ENCODE measurements around the gene ABHD12.

The ABHD12 gene

DNA sequence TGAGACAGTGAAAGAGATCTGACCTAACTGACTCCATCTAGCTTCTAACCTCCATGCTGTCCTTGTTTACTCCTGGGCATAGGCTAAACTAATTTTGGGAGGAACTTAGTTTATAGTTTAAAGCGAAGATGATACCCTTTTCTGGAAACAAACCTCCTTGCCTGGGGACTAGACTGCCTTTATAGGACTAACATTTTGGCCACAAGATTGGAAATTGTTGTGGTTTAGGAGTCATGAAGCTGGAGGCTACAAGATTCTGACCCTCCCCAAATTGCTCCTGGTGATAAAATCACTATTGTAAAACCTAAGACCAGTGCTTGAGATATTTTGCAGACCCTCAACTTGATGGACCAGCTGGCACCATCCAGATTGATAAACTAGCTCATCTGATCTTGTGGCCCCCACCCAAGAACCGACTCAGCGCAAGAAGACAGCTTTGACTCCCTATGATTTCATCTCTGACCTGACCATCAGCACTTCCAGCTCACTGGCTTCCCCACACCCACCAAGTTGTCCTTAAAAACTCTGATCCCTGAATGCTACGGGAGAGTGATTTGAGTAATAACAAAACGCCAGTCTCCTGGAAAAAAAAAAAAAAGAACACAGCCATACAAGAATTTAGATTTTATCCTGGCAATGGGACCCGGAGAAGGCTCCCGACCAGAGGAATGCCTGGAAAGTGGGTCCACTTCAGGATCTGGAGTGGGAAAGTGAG, 63.0 kb downstream of the ABHD12 start:
- Histone ChIP-seq H3K79me2 (ENCODE audit: control insufficient read depth, insufficient read depth, low read length, poor library complexity) (peaks cover 6% of the 10 kb centered on the region), H2AK5ac (ENCODE audit: low read length) (no peak overlapping the region), H4K12ac (ENCODE audit: low read depth, low read length) (no peak overlapping the region), H3K23ac (ENCODE audit: low read length) (no peak overlapping the region), H2AFZ (ENCODE audit: insufficient read depth, low read length, poor library complexity) (no peak overlapping the region), H3K36me3 (ENCODE audit: control insufficient read depth in 1 of 2, insufficient read depth in 2 of 2, low read length in 2 of 2) (peaks cover 6 to 11% of the 10 kb centered on the region in 2 experiments), H3K9ac (ENCODE audit: low read length) (no peak overlapping the region), H3K4me1 (ENCODE audit: control insufficient read depth in 1 of 2, insufficient read depth in 2 of 2, low read length in 2 of 2) (peaks cover 15 to 19% of the 10 kb centered on the region in 2 experiments), H2BK120ac (ENCODE audit: insufficient read depth, low read length, poor library complexity) (peak overlapping the region; percentile 28), H3K9me3 (ENCODE audit: insufficient read depth, low read depth, low read length) (no peaks in the 10 kb centered on the region), H2BK5ac (ENCODE audit: low read depth, low read length, poor library complexity) (no peak overlapping the region), H3K4me3 (ENCODE audit: low read depth, low read length) (no peak overlapping the region), H3K27ac (ENCODE audit: low read depth, low read length) (peak overlapping the region; percentile 23), H3K18ac (ENCODE audit: low read length) (peak overlapping the region; percentile 83), H3K14ac (ENCODE audit: low read length) (peak overlapping the region; percentile 35), H4K91ac (ENCODE audit: low read depth, low read length) (peak overlapping the region; percentile 27), H3K4ac (ENCODE audit: low read depth, low read length) (peak overlapping the region; percentile 60), H3K4me2 (ENCODE audit: low read length) (no peak overlapping the region), H4K8ac (ENCODE audit: low read depth, low read length) (no peak overlapping the region), H3K79me1 (ENCODE audit: low read length) (peaks cover 2% of the 10 kb centered on the region), H3K27me3 (ENCODE audit: insufficient read depth, low read length) (no peaks in the 10 kb centered on the region), H2BK12ac (ENCODE audit: low read length) (peak overlapping the region; percentile 31)
- no peak for DNase-seq
- WGBS (ENCODE audit: extremely low coverage, insufficient coverage, insufficient read length), result no CpG with 5 or more reads among the region's 7 CpGs

DNA sequence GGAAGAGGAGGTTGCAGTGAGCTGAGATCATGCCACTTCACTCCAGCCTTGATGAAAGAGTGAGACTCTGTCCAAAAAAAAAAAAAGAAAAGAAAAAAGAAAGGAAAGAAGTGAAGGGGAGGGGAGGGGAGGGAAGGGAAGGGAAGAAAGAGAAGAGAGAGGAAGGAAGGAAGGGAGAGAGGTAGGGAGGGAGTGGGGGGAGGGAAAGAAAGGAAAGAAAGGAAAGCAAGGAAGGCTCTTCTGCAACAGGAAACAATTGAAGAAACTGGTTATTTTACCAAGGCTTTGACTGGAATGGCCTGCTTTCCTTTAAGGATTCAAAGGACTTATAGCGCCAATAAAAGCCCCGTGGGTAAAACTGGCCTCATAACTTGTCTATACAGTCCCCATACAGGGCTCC, 64.6 kb downstream of the ABHD12 start:
- no peak overlapping the region for H4K8ac ChIP-seq (ENCODE audit: low read depth, low read length)
- H4K12ac ChIP-seq (ENCODE audit: low read depth, low read length), result no peak overlapping the region
- no peak overlapping the region for H4K91ac ChIP-seq (ENCODE audit: low read depth, low read length)
- no peak for DNase-seq
- no peaks in the 10 kb centered on the region for H3K9me3 ChIP-seq (ENCODE audit: insufficient read depth, low read depth, low read length)
- no peak overlapping the region for H2AK5ac ChIP-seq (ENCODE audit: low read length)
- H3K14ac ChIP-seq (ENCODE audit: low read length), result no peak overlapping the region
- no peak overlapping the region for H3K4me2 ChIP-seq (ENCODE audit: low read length)
- H3K18ac ChIP-seq (ENCODE audit: low read length), result no peak overlapping the region
- H3K36me3 ChIP-seq (ENCODE audit: control insufficient read depth in 1 of 2, insufficient read depth in 2 of 2, low read length in 2 of 2), result peaks cover 6 to 14% of the 10 kb centered on the region in 2 experiments
- no peak overlapping the region for H2BK120ac ChIP-seq (ENCODE audit: insufficient read depth, low read length, poor library complexity)
- peaks cover 2% of the 10 kb centered on the region for H3K79me1 ChIP-seq (ENCODE audit: low read length)
- no peak overlapping the region for H2BK12ac ChIP-seq (ENCODE audit: low read length)
- no peak overlapping the region for H3K9ac ChIP-seq (ENCODE audit: low read length)
- H3K4ac ChIP-seq (ENCODE audit: low read depth, low read length), result no peak overlapping the region
- no peaks in the 10 kb centered on the region for H3K27me3 ChIP-seq (ENCODE audit: insufficient read depth, low read length)
- peaks cover 21 to 25% of the 10 kb centered on the region in 2 experiments for H3K4me1 ChIP-seq (ENCODE audit: control insufficient read depth in 1 of 2, insufficient read depth in 2 of 2, low read length in 2 of 2)
- H3K27ac ChIP-seq (ENCODE audit: low read depth, low read length), result peak overlapping the region; percentile 16
- peaks cover 6% of the 10 kb centered on the region for H3K79me2 ChIP-seq (ENCODE audit: control insufficient read depth, insufficient read depth, low read length, poor library complexity)
- no peak overlapping the region for H2AFZ ChIP-seq (ENCODE audit: insufficient read depth, low read length, poor library complexity)
- H3K4me3 ChIP-seq (ENCODE audit: low read depth, low read length), result no peak overlapping the region
- no peak overlapping the region for H3K23ac ChIP-seq (ENCODE audit: low read length)
- WGBS (ENCODE audit: extremely low coverage, insufficient coverage, insufficient read length), result no CpG with 5 or more reads among the region's 2 CpGs
- no peak overlapping the region for H2BK5ac ChIP-seq (ENCODE audit: low read depth, low read length, poor library complexity)

DNA sequence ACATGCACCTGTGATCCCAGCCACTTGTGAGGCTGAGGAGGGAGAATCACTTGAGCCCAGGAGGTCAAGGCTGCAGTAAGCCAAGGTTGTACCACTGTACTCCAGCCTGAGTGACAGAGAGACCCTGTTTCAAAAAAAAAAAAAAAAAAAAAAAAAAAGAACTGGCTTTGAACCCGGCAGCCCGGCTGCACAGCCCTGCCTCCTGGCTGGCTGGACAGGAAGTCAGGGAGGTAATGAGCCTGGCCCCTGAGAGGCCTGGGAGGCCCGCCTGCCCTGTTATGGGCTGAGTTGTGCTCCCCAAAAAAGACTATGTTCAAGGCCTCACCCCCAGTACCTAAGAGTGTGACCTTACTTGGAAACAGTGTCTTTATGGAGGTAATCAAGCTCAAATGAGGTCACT, 65.6 kb downstream of the ABHD12 start:
- Histone ChIP-seq H3K4me2 (ENCODE audit: low read length) (no peak overlapping the region), H4K8ac (ENCODE audit: low read depth, low read length) (no peak overlapping the region), H3K23ac (ENCODE audit: low read length) (no peak overlapping the region), H3K27ac (ENCODE audit: low read depth, low read length) (no peak overlapping the region), H3K4me3 (ENCODE audit: low read depth, low read length) (no peak overlapping the region), H3K18ac (ENCODE audit: low read length) (no peak overlapping the region), H3K79me1 (ENCODE audit: low read length) (peaks cover 2% of the 10 kb centered on the region), H2BK120ac (ENCODE audit: insufficient read depth, low read length, poor library complexity) (no peak overlapping the region), H3K4me1 (ENCODE audit: control insufficient read depth in 1 of 2, insufficient read depth in 2 of 2, low read length in 2 of 2) (peaks cover 23 to 32% of the 10 kb centered on the region in 2 experiments), H4K12ac (ENCODE audit: low read depth, low read length) (no peak overlapping the region), H4K91ac (ENCODE audit: low read depth, low read length) (no peak overlapping the region), H2AFZ (ENCODE audit: insufficient read depth, low read length, poor library complexity) (no peak overlapping the region), H2BK12ac (ENCODE audit: low read length) (no peak overlapping the region), H3K27me3 (ENCODE audit: insufficient read depth, low read length) (no peaks in the 10 kb centered on the region), H2BK5ac (ENCODE audit: low read depth, low read length, poor library complexity) (no peak overlapping the region), H2AK5ac (ENCODE audit: low read length) (no peak overlapping the region), H3K9ac (ENCODE audit: low read length) (no peak overlapping the region), H3K4ac (ENCODE audit: low read depth, low read length) (no peak overlapping the region), H3K79me2 (ENCODE audit: control insufficient read depth, insufficient read depth, low read length, poor library complexity) (peaks cover 6% of the 10 kb centered on the region), H3K9me3 (ENCODE audit: insufficient read depth, low read depth, low read length) (no peaks in the 10 kb centered on the region), H3K14ac (ENCODE audit: low read length) (no peak overlapping the region), H3K36me3 (ENCODE audit: control insufficient read depth in 1 of 2, insufficient read depth in 2 of 2, low read length in 2 of 2) (peaks cover 6 to 16% of the 10 kb centered on the region in 2 experiments)
- DNase-seq, result no peak
- WGBS (ENCODE audit: extremely low coverage, insufficient coverage, insufficient read length), result no CpG with 5 or more reads among the region's 3 CpGs

- Histone ChIP-seq H2AK5ac (ENCODE audit: low read length) (no peak overlapping the region), H3K27ac (ENCODE audit: low read depth, low read length) (no peak overlapping the region), H3K27me3 (ENCODE audit: insufficient read depth, low read length) (no peaks in the 10 kb centered on the region), H3K9ac (ENCODE audit: low read length) (no peak overlapping the region), H3K36me3 (ENCODE audit: control insufficient read depth in 1 of 2, insufficient read depth in 2 of 2, low read length in 2 of 2) (peaks cover 9 to 18% of the 10 kb centered on the region in 2 experiments), H2BK12ac (ENCODE audit: low read length) (no peak overlapping the region), H3K18ac (ENCODE audit: low read length) (peak overlapping the region; percentile 54), H3K9me3 (ENCODE audit: insufficient read depth, low read depth, low read length) (no peaks in the 10 kb centered on the region), H2BK120ac (ENCODE audit: insufficient read depth, low read length, poor library complexity) (no peak overlapping the region), H3K79me2 (ENCODE audit: control insufficient read depth, insufficient read depth, low read length, poor library complexity) (peaks cover 6% of the 10 kb centered on the region), H3K4me3 (ENCODE audit: low read depth, low read length) (no peak overlapping the region), H3K14ac (ENCODE audit: low read length) (no peak overlapping the region), H3K4me1 (ENCODE audit: control insufficient read depth in 1 of 2, insufficient read depth in 2 of 2, low read length in 2 of 2) (peaks cover 23 to 33% of the 10 kb centered on the region in 2 experiments), H3K4me2 (ENCODE audit: low read length) (no peak overlapping the region), H3K4ac (ENCODE audit: low read depth, low read length) (no peak overlapping the region), H2AFZ (ENCODE audit: insufficient read depth, low read length, poor library complexity) (no peak overlapping the region), H3K23ac (ENCODE audit: low read length) (no peak overlapping the region), H4K12ac (ENCODE audit: low read depth, low read length) (no peak overlapping the region), H2BK5ac (ENCODE audit: low read depth, low read length, poor library complexity) (no peak overlapping the region), H4K8ac (ENCODE audit: low read depth, low read length) (no peak overlapping the region), H3K79me1 (ENCODE audit: low read length) (peaks cover 2% of the 10 kb centered on the region), H4K91ac (ENCODE audit: low read depth, low read length) (no peak overlapping the region)
- peak; percentile 36 to 44 for DNase-seq
- WGBS (ENCODE audit: extremely low coverage, insufficient coverage, insufficient read length), result no CpG with 5 or more reads among the region's 5 CpGs
Measured at GRCh38 chr20:25324412-25324811, 66.2 kb downstream of the ABHD12 start.
